Endothelial cell of umbilical vein (primary cell): ENCODE data around the gene SELENOF. TPM values are rescaled to one million over a fixed set of nuclear protein-coding genes. Genes with fewer than 3 reads are reported as not detected.

Source experiments
- BruUV-seq: library from RNA; stranded (reverse); fragments of 400-500 nt; replicated peaks from 2 replicates; lab custom pipeline; 2021; lab: Mats Ljungman, UMichigan
- CTCF ChIA-PET: fragments of 300-600, 350-600 bp; sonication (Branson Sonifier 250); formaldehyde crosslinking; loops from one replicate; lab custom pipeline; 2021; ENCODE audit warnings: antibody characterized with exemption, inconsistent platforms; lab: Charles Lee
- POLR2A ChIA-PET: fragments of 300-600, 350-600 bp; sonication (Branson Sonifier 250); formaldehyde crosslinking; loops from one replicate; lab custom pipeline; 2021; ENCODE audit warnings: antibody characterized with exemption, inconsistent platforms; lab: Charles Lee
- DNase-seq: peaks from one replicate; pipeline ENCODE4 v3.0.0-alpha.2; 2011; ENCODE audit warnings: low read depth, low spot score
- FAIRE-seq: peaks from 2 replicates; lab custom pipeline; 2011; peaks lifted over from hg19 to GRCh38; lab: Jason Lieb, UNC
- H2AFZ ChIP-seq: 2 replicates; pipeline ENCODE4 v1.6.0; 2012; ENCODE audit warnings: low read depth, low read length, control low read depth, inconsistent platforms
- H3K27ac ChIP-seq: 2 replicates; pipeline ENCODE4 v1.5.1; 2011; ENCODE audit warnings: low read depth, mild to moderate bottlenecking, control low read depth, low read length, moderate library complexity; ENCODE audit not compliant: insufficient read depth
- H3K27me3 ChIP-seq, 2 experiments: 2 replicates each; pipeline versions ENCODE4 v1.6.0 to v1.6.1; 2011; ENCODE audit warnings: low read length in 2 of 2, mixed read lengths in 1 of 2; ENCODE audit not compliant: control insufficient read depth in 2 of 2, insufficient read depth in 2 of 2
- H3K36me3 ChIP-seq, 2 experiments: 2 replicates in 1 of 2; 3 replicates in 1 of 2; pipeline ENCODE4 v1.5.1; 2011; ENCODE audit warnings: low read length in 2 of 2, mild to moderate bottlenecking in 1 of 2, moderate library complexity in 1 of 2; ENCODE audit not compliant: control insufficient read depth in 2 of 2, insufficient read depth in 2 of 2; ENCODE audit errors: extremely low read depth in 1 of 2
- H3K4me1 ChIP-seq: 3 replicates; pipeline ENCODE4 v1.5.1; 2011; ENCODE audit warnings: mild to moderate bottlenecking, low read length; ENCODE audit not compliant: control insufficient read depth, insufficient read depth; ENCODE audit errors: extremely low read depth
- H3K4me2 ChIP-seq: 2 replicates; pipeline ENCODE4 v1.6.1; 2011; ENCODE audit warnings: low read length, control low read depth, mixed read lengths; ENCODE audit not compliant: insufficient read depth
- H3K4me3 ChIP-seq, 3 experiments: fragments of 200-600 bp in 1 of 3; sonication (generic), shearing (Covaris generic) in 1 of 3; replicated peaks in 1 of 3; 2 replicates each; pipeline ENCODE4 v1.5.1; 2011 to 2016; ENCODE audit warnings: control low read depth in 3 of 3, low read length in 3 of 3, mild to moderate bottlenecking in 2 of 3, inconsistent platforms in 1 of 3, low read depth in 1 of 3, moderate library complexity in 1 of 3; ENCODE audit not compliant: insufficient read depth in 1 of 3
- H3K79me2 ChIP-seq: 2 replicates; pipeline ENCODE4 v1.6.0; 2012; ENCODE audit warnings: low read length, inconsistent platforms; ENCODE audit not compliant: control insufficient read depth, insufficient read depth
- H3K9ac ChIP-seq: replicated peaks from 2 replicates; pipeline ENCODE3; 2011; ENCODE audit warnings: low read length, control low read depth; ENCODE audit not compliant: insufficient read depth; ENCODE audit errors: extremely low read depth
- H3K9me1 ChIP-seq: replicated peaks from 3 replicates; pipeline ENCODE4 v1.6.0; 2011; ENCODE audit warnings: mild to moderate bottlenecking, low read length; ENCODE audit not compliant: control insufficient read depth, insufficient read depth; ENCODE audit errors: extremely low read depth
- H3K9me3 ChIP-seq: replicated peaks from 2 replicates; pipeline ENCODE4 v1.5.1; 2012; ENCODE audit warnings: low read length, inconsistent platforms; ENCODE audit not compliant: control insufficient read depth, insufficient read depth
- H4K20me1 ChIP-seq: replicated peaks from 2 replicates; pipeline ENCODE3; 2011; ENCODE audit warnings: mild to moderate bottlenecking, low read length; ENCODE audit not compliant: control insufficient read depth, insufficient read depth; ENCODE audit errors: extremely low read depth
- CTCF ChIP-seq, 2 donors: IDR thresholded peaks; 1 replicate in 1 of 2; 2 replicates in 1 of 2; pipeline ENCODE4 v1.5.1; 2011; ENCODE audit warnings: low read length in 2 of 2, mild to moderate bottlenecking in 2 of 2, moderate library complexity in 2 of 2, control low read depth in 1 of 2, inconsistent platforms in 1 of 2, low read depth in 1 of 2; ENCODE audit not compliant: insufficient read depth in 1 of 2; ENCODE audit errors: extremely low read depth in 1 of 2
- EZH2 ChIP-seq: IDR thresholded peaks from 2 replicates; pipeline ENCODE4 v1.6.1; 2012; ENCODE audit warnings: borderline replicate concordance, low read depth, mild to moderate bottlenecking, moderate library complexity, low read length, inconsistent platforms; ENCODE audit not compliant: severe bottlenecking
- FOS ChIP-seq: IDR thresholded peaks from 2 replicates; pipeline ENCODE4 v1.6.1; 2011; ENCODE audit warnings: mild to moderate bottlenecking, low read length, moderate library complexity, borderline replicate concordance; ENCODE audit not compliant: insufficient read depth
- GATA2 ChIP-seq: IDR thresholded peaks from 2 replicates; pipeline ENCODE4 v1.7.0; 2011; ENCODE audit warnings: low read depth, mild to moderate bottlenecking, moderate library complexity, mixed read lengths, low read length; ENCODE audit not compliant: insufficient read length, insufficient read depth
- JUN ChIP-seq: IDR thresholded peaks from 2 replicates; pipeline ENCODE4 v1.6.1; 2011; ENCODE audit warnings: borderline replicate concordance, low read depth; ENCODE audit not compliant: insufficient read length, insufficient read depth
- MYC ChIP-seq: IDR thresholded peaks from one replicate; pipeline ENCODE4 v1.6.1; 2011; ENCODE audit warnings: mild to moderate bottlenecking, low read depth, low read length
- POLR2A ChIP-seq: IDR thresholded peaks from 2 replicates; pipeline ENCODE4 v1.6.1; 2012; ENCODE audit warnings: low read depth, mild to moderate bottlenecking, control low read depth, low read length
- POLR2AphosphoS5 ChIP-seq: IDR thresholded peaks from 2 replicates; pipeline ENCODE4 v1.6.1; 2012; ENCODE audit warnings: low read depth, mild to moderate bottlenecking, control low read depth, low read length, moderate library complexity; ENCODE audit not compliant: insufficient read depth
- dilution Hi-C: fragments of 300-500 bp; cut with MboI; formaldehyde crosslinking; loops from one replicate; pipeline ENCODE4 v1.15.0; 2019; ENCODE audit warnings: low sequenced_read_pairs; ENCODE audit not compliant: extremely low pct_ligation_motif_present
- intact Hi-C: fragments of 100-400 bp; cut with micrococcal nuclease; formaldehyde crosslinking; loops from one replicate; pipeline ENCODE4 v1.10.0; 2022
- polyA plus RNA-seq, 4 experiments: library from polyadenylated mRNA; depleted of rRNA in 3 of 4; stranded (reverse) in 3 of 4; unstranded in 1 of 4; fragments of >200 nt; gene quantifications; 2 replicates each; pipeline versions ENCODE4 v1.2.1 to v1.2.3, GENCODE V29; 2011 to 2012; ENCODE audit warnings: missing spikeins in 1 of 4
- total RNA-seq: library from RNA; stranded (reverse); gene quantifications from 2 replicates; pipeline ENCODE4 v1.2.3, GENCODE V29; 2021
- TF ChIP-seq, protein P1 (sequence below): IDR thresholded peaks from 2 replicates; pipeline ENCODE4 v1.6.1; 2011; ENCODE audit not compliant: insufficient read depth, insufficient read length

Gene SELENOF
- total and polyA plus RNA-seq, 2 donors (not counting 3 experiments of a cell fraction or from before 2014, with no cell fraction given), result 102 to 202 TPM

DNA sequence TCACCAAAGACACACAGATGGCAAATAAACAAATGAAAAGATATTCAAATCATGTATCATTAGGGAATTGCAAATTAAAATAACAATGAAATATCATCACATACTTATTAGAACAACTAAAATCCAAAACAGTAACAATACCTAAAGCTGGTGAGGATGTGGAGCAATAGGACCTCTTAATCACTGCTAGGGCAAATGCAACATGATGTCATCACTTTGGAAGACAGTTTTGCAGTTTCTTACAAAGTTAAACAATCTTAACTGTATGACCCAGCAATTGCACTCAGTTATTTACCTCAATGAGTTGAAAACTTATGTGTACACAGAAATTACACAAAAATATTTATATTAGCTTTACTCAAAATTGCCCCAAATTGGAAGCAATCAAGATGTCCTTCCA is 47.3 kb downstream of the SELENOF start:
- BruUV-seq, result no TSS peak
- H3K4me3 ChIP-seq, result no peak overlapping the region
- DNase-seq (no peak), FAIRE-seq (no peak)
- intact Hi-C loops, result no loop called here
- no peaks in the 10 kb centered on the region for H3K9me1 ChIP-seq
- no peaks in the 10 kb centered on the region for H4K20me1 ChIP-seq
- no peaks in the 10 kb centered on the region for H3K9me3 ChIP-seq
- H2AFZ ChIP-seq, result no peak overlapping the region
- ChIA-PET CTCF (no interaction called here), POLR2A (no interaction called here)
- H3K4me2 ChIP-seq, result no peak overlapping the region
- peaks cover 10% of the 10 kb centered on the region for H3K4me1 ChIP-seq
- no peak overlapping the region for H3K9ac ChIP-seq
- H3K36me3 ChIP-seq, result peaks cover 0 to 4% of the 10 kb centered on the region in 2 experiments
- H3K27me3 ChIP-seq, result no peaks in the 10 kb centered on the region
- TF ChIP-seq, protein P1, sequence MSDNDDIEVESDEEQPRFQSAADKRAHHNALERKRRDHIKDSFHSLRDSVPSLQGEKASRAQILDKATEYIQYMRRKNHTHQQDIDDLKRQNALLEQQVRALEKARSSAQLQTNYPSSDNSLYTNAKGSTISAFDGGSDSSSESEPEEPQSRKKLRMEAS, result no peak
- no peak for TF ChIP-seq POLR2A
- no peak for TF ChIP-seq POLR2AphosphoS5
- no peak for TF ChIP-seq JUN
- no peak for TF ChIP-seq FOS
- no peak for TF ChIP-seq CTCF (IDR thresholded peaks at IDR 0.05; ENCODE audit: extremely low read depth in 1 of 2, insufficient read depth in 1 of 2, low read depth in 1 of 2, low read length in 2 of 2)
- no peak for TF ChIP-seq MYC
- no peak for TF ChIP-seq EZH2
- no peak for TF ChIP-seq GATA2
- H3K27ac ChIP-seq, result no peak overlapping the region
- H3K79me2 ChIP-seq, result peaks cover 7% of the 10 kb centered on the region
- dilution Hi-C loops, result no loop called here
